AG09309 (cell line): ENCODE measurements around the gene IL15.

Source experiments
- DNase-seq: peaks from one replicate; pipeline ENCODE4 v3.0.0-alpha.2; 2010; ENCODE audit warnings: low read depth
- H3K4me3 ChIP-seq: 2 replicates; pipeline ENCODE4 v1.5.1; 2011; ENCODE audit warnings: mild to moderate bottlenecking, low read depth, low read length, moderate library complexity; ENCODE audit not compliant: control insufficient read depth
- TF ChIP-seq, protein P1 (sequence below): IDR thresholded peaks from 2 replicates; pipeline ENCODE4 v1.5.1; 2011; ENCODE audit warnings: mild to moderate bottlenecking, low read depth, low read length, inconsistent platforms; ENCODE audit not compliant: insufficient read depth, control insufficient read depth; ENCODE audit errors: missing control alignments

IL15 gene

DNA sequence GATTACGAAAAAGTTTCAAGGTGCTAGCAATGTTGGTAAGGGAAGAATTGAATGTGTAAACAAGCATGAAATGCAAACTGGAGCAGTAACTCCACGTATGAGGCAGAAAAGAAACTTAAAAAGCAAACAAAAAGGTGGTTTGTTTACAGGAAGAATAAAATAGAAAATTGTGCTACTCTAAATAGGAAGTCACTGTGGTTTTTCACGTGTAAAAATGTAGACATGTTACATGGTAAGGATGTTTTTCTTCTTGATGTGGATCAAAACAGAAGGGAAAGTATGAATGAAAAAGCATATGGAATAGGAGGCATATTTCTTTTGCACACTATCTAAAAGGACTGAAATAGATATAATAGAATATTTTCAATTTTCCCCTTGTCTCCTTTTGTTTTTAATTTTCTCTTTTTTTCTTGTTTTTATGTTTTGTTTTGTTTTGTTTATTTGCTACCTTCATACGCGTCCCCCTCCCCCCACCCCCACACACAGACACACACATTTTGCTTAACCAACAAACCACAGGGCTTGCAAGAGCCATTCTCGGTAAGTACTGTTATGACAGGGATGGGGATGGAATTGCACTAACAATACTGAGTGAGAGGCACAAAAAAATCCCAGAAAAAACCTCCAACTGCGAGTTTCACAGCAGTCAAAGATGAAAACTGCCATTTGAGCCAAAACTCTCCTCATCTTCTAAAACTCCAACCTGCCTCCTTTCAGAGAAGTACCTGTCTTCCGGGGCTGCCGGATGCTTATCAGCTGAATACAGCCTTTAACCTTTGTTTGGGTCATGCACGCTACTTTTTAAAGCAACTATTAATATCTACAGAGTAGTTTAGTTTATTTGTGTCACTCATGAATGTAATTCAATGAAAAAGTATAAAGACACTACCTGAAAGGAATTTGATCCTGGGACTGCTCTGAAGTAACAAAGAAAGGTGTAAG is 135.8 kb downstream of the IL15 start:
- H3K4me3 ChIP-seq, result no peak overlapping the region
- TF ChIP-seq, protein P1, sequence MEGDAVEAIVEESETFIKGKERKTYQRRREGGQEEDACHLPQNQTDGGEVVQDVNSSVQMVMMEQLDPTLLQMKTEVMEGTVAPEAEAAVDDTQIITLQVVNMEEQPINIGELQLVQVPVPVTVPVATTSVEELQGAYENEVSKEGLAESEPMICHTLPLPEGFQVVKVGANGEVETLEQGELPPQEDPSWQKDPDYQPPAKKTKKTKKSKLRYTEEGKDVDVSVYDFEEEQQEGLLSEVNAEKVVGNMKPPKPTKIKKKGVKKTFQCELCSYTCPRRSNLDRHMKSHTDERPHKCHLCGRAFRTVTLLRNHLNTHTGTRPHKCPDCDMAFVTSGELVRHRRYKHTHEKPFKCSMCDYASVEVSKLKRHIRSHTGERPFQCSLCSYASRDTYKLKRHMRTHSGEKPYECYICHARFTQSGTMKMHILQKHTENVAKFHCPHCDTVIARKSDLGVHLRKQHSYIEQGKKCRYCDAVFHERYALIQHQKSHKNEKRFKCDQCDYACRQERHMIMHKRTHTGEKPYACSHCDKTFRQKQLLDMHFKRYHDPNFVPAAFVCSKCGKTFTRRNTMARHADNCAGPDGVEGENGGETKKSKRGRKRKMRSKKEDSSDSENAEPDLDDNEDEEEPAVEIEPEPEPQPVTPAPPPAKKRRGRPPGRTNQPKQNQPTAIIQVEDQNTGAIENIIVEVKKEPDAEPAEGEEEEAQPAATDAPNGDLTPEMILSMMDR, result no peak
- DNase-seq, result no peak

DNA sequence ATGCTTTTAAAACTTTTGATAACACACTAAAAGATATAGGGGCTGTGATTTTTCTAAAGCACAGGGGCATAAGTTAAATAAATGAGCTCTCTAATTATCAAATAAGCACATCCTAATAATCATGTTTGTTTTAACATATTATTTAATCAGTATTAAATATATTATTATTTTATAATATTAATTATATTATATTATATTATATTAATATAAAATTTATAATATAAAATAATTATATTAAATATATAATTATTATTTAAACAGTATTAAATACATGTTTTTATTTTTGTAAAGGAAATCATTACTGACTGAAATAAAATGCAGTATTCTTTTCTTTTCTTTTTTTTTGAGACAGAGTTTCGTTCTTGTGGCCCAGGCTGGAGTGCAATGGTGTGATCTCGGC is 136.5 kb downstream of the IL15 start:
- no peak for DNase-seq

DNA sequence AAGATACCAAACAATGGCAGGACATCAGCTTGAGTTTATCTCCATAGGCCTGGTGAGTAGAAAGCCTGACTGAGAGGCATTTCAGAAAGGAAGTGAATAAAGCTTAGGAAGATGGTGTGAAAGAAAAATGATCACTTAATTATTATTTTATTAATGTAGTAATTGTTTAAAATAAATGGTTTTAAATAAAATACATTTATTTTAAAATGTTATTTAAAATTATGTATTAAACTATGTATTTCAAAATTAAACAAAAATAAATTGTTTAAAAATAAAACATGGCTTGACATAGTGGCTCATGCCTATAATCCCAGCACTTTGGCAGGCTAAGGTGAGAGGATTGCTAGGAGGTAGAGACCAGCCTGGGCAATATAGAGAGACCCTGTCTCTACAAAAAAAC is 145.8 kb downstream of the IL15 start:
- TF ChIP-seq, protein P1, result no peak
- no peak overlapping the region for H3K4me3 ChIP-seq
- no peak for DNase-seq

More for the DNA sequence above, 136.5 kb downstream of the IL15 start:
- TF ChIP-seq, protein P1, result no peak
- no peak overlapping the region for H3K4me3 ChIP-seq
